Liver (tissue), 9 donors: ENCODE measurements around the gene ITGB7. TPM values are rescaled to one million over a fixed set of nuclear protein-coding genes. Genes with fewer than 3 reads are reported as not detected.

Experiments used
- DNase-seq: peaks from one replicate; pipeline ENCODE4 v3.0.0-alpha.2; 2017; ENCODE audit warnings: low spot score
- H3K27ac ChIP-seq, 2 donors: one replicate each; pipeline ENCODE4 v1.7.0; 2013; ENCODE audit warnings: inconsistent platforms in 2 of 2, low read length in 2 of 2, control low read depth in 1 of 2, low read depth in 1 of 2, mild to moderate bottlenecking in 1 of 2
- H3K27me3 ChIP-seq, 4 donors: one replicate each; pipeline versions ENCODE4 v1.6.1 to v1.7.0; 2013; ENCODE audit warnings: low read length in 3 of 4, inconsistent platforms in 1 of 4, mild to moderate bottlenecking in 1 of 4, moderate library complexity in 1 of 4; ENCODE audit not compliant: control insufficient read depth in 4 of 4, insufficient read depth in 4 of 4
- H3K36me3 ChIP-seq, 4 donors: one replicate each; pipeline versions ENCODE4 v1.6.1 to v1.7.0; 2013; ENCODE audit warnings: low read length in 3 of 4, mild to moderate bottlenecking in 3 of 4, low read depth in 1 of 4, moderate library complexity in 1 of 4; ENCODE audit not compliant: control insufficient read depth in 4 of 4, insufficient read depth in 3 of 4
- H3K4me1 ChIP-seq, 4 donors: one replicate each; pipeline versions ENCODE4 v1.6.1 to v1.7.0; 2013; ENCODE audit warnings: low read length in 3 of 4, mild to moderate bottlenecking in 3 of 4, moderate library complexity in 1 of 4; ENCODE audit not compliant: control insufficient read depth in 4 of 4, insufficient read depth in 4 of 4
- H3K4me3 ChIP-seq, 3 donors: one replicate each; pipeline versions ENCODE4 v1.6.1 to v1.7.0; 2013; ENCODE audit warnings: low read length in 3 of 3, control low read depth in 1 of 3, low read depth in 1 of 3, mild to moderate bottlenecking in 1 of 3
- H3K9ac ChIP-seq, 2 donors: one replicate each; pipeline ENCODE4 v1.7.0; 2013; ENCODE audit warnings: low read length in 2 of 2, mild to moderate bottlenecking in 2 of 2, moderate library complexity in 2 of 2, control low read depth in 1 of 2, low read depth in 1 of 2
- H3K9me3 ChIP-seq, 4 donors: one replicate each; pipeline versions ENCODE4 v1.6.1 to v1.7.0; 2013; ENCODE audit warnings: low read length in 3 of 4; ENCODE audit not compliant: control insufficient read depth in 4 of 4
- ATF3 ChIP-seq: IDR thresholded peaks from 2 replicates; pipeline ENCODE4 v1.6.1; 2016; ENCODE audit warnings: antibody characterized with exemption
- EGR1 ChIP-seq, 2 donors: IDR thresholded peaks; 2 replicates each; pipeline ENCODE4 v1.6.1; 2016 to 2018; ENCODE audit warnings: antibody characterized with exemption in 2 of 2, low read depth in 2 of 2
- FOXA1 ChIP-seq: IDR thresholded peaks from 2 replicates; pipeline ENCODE4 v1.6.1; 2016; ENCODE audit warnings: antibody characterized with exemption
- FOXA2 ChIP-seq: IDR thresholded peaks from 2 replicates; pipeline ENCODE4 v1.6.1; 2016; ENCODE audit warnings: antibody characterized with exemption
- GABPA ChIP-seq, 2 donors: IDR thresholded peaks in 1 of 2; conservative IDR thresholded peaks in 1 of 2; 2 replicates each; pipeline ENCODE4 v1.6.1; 2016; ENCODE audit warnings: antibody characterized with exemption in 2 of 2, mild to moderate bottlenecking in 1 of 2, moderate library complexity in 1 of 2
- HNF4A ChIP-seq, 2 donors: conservative IDR thresholded peaks; 2 replicates each; pipeline ENCODE4 v1.6.1; 2016; ENCODE audit warnings: antibody characterized with exemption in 2 of 2, mild to moderate bottlenecking in 2 of 2
- HNF4G ChIP-seq: IDR thresholded peaks from 2 replicates; pipeline ENCODE4 v1.6.1; 2016; ENCODE audit warnings: antibody characterized with exemption
- JUND ChIP-seq, 2 donors: IDR thresholded peaks; 2 replicates each; pipeline ENCODE4 v1.6.1; 2016; ENCODE audit warnings: antibody characterized with exemption in 2 of 2
- MAX ChIP-seq: IDR thresholded peaks from 2 replicates; pipeline ENCODE4 v1.6.1; 2016; ENCODE audit warnings: antibody characterized with exemption
- NR2F2 ChIP-seq: IDR thresholded peaks from 2 replicates; pipeline ENCODE4 v1.6.1; 2016; ENCODE audit warnings: antibody characterized with exemption
- RAD21 ChIP-seq, 2 donors: IDR thresholded peaks; 2 replicates each; pipeline ENCODE4 v1.6.1; 2016; ENCODE audit warnings: antibody characterized with exemption in 2 of 2, mild to moderate bottlenecking in 2 of 2
- REST ChIP-seq: IDR thresholded peaks from 2 replicates; pipeline ENCODE4 v1.6.1; 2016; ENCODE audit warnings: antibody characterized with exemption, mild to moderate bottlenecking
- RXRA ChIP-seq, 2 donors: IDR thresholded peaks; 2 replicates each; pipeline ENCODE4 v1.6.1; 2017 to 2018; ENCODE audit warnings: antibody characterized with exemption in 2 of 2, mild to moderate bottlenecking in 1 of 2
- SP1 ChIP-seq: IDR thresholded peaks from 2 replicates; pipeline ENCODE4 v1.6.1; 2018; ENCODE audit warnings: antibody characterized with exemption, mild to moderate bottlenecking
- TAF1 ChIP-seq: conservative IDR thresholded peaks from 2 replicates; pipeline ENCODE4 v1.6.1; 2016; ENCODE audit warnings: antibody characterized with exemption, mild to moderate bottlenecking
- YY1 ChIP-seq: IDR thresholded peaks from 2 replicates; pipeline ENCODE4 v1.6.1; 2016; ENCODE audit warnings: antibody characterized with exemption, mild to moderate bottlenecking
- WGBS: extraction: QIAGEN DNeasy Blood & Tissue Kit; methylation state at CpG from one replicate; pipeline ENCODE4 v1.1.7; 2013; 5-methylcytosine and 5-hydroxymethylcytosine counted together
- polyA plus RNA-seq, 2 donors: library from polyadenylated mRNA; stranded (reverse) in 1 of 2; unstranded in 1 of 2; fragments of 200-250 nt in 1 of 2; fragments of >200 nt in 1 of 2; fragmentation: Nextera tagmentation in 1 of 2; extraction: Ambion mirVana in 1 of 2; gene quantifications; one replicate each; pipeline versions ENCODE4 v1.2.1 to v1.2.3, GENCODE V29; 2013 to 2015
- total RNA-seq, 2 donors: library from RNA; depleted of rRNA; stranded (reverse); fragments of >200 nt; gene quantifications; one replicate each; pipeline ENCODE4 v1.2.3, GENCODE V29; 2014
- TF ChIP-seq, protein P1 (sequence below): IDR thresholded peaks from 2 replicates; pipeline ENCODE4 v1.6.1; 2016; ENCODE audit warnings: antibody characterized with exemption
- TF ChIP-seq, protein P2 (sequence below): fragments of 150-350 bp; IDR thresholded peaks from 2 replicates; pipeline ENCODE4 v1.5.1; 2017; ENCODE audit warnings: improper control_type of control experiment, low read depth, low read length; ENCODE audit not compliant: missing input control
- donor health status: healthy.
- donor health status: healthy.
- donor health status: healthy.
- donor health status: healthy.
- donor health status: healthy.

ITGB7 gene
- total and polyA plus RNA-seq, 4 donors, result 1.7 to 2.4 (median 2.1) TPM

GRCh38 chr12:53235164-53235563 lies 28.1 kb upstream of the ITGB7 start:
- no peak overlapping the region for H3K27ac ChIP-seq
- peaks cover 0 to 15% (median 0%) of the 10 kb centered on the region in 4 donors for H3K27me3 ChIP-seq
- H3K36me3 ChIP-seq, result no peaks in the 10 kb centered on the region
- H3K9ac ChIP-seq, result no peak overlapping the region
- no peak for DNase-seq
- TF ChIP-seq, protein P1, sequence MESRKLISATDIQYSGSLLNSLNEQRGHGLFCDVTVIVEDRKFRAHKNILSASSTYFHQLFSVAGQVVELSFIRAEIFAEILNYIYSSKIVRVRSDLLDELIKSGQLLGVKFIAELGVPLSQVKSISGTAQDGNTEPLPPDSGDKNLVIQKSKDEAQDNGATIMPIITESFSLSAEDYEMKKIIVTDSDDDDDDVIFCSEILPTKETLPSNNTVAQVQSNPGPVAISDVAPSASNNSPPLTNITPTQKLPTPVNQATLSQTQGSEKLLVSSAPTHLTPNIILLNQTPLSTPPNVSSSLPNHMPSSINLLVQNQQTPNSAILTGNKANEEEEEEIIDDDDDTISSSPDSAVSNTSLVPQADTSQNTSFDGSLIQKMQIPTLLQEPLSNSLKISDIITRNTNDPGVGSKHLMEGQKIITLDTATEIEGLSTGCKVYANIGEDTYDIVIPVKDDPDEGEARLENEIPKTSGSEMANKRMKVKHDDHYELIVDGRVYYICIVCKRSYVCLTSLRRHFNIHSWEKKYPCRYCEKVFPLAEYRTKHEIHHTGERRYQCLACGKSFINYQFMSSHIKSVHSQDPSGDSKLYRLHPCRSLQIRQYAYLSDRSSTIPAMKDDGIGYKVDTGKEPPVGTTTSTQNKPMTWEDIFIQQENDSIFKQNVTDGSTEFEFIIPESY, result no peak
- TF ChIP-seq RXRA (IDR thresholded peaks at IDR 0.05) (no peak), JUND (IDR thresholded peaks at IDR 0.05) (no peak), FOXA2 (no peak), YY1 (no peak)
- H3K4me3 ChIP-seq, result no peak overlapping the region
- 71% methylated on average over 3 of the region's 3 CpGs for WGBS
- H3K4me1 ChIP-seq, result peaks cover 0 to 4% (median 2%) of the 10 kb centered on the region in 4 donors
- no peaks in the 10 kb centered on the region for H3K9me3 ChIP-seq

- no peak overlapping the region for H3K4me3 ChIP-seq
- H3K36me3 ChIP-seq, result no peaks in the 10 kb centered on the region
- H3K4me1 ChIP-seq, result peaks cover 0 to 4% (median 2%) of the 10 kb centered on the region in 4 donors
- H3K9ac ChIP-seq, result no peak overlapping the region
- no peak overlapping the region for H3K27ac ChIP-seq
- 11% methylated on average over 12 of the region's 12 CpGs for WGBS
- DNase-seq, result no peak
- no peaks in the 10 kb centered on the region for H3K9me3 ChIP-seq
- peaks cover 0 to 15% (median 0%) of the 10 kb centered on the region in 4 donors for H3K27me3 ChIP-seq
- TF ChIP-seq FOXA1 (no peak), ATF3 (no peak), FOXA2 (no peak), HNF4G (no peak), SP1 (no peak), RXRA (IDR thresholded peaks at IDR 0.05) (no peak), JUND (IDR thresholded peaks at IDR 0.05) (no peak), RAD21 (IDR thresholded peaks at IDR 0.05) (no peak), EGR1 (IDR thresholded peaks at IDR 0.05; ENCODE audit: low read depth in 2 of 2) (no peak), TAF1 (no peak), MAX (no peak), HNF4A (conservative IDR thresholded peaks at IDR 0.05) (no peak), YY1 (no peak), NR2F2 (no peak), GABPA (IDR thresholded peaks at IDR 0.05 in 1 of 2, conservative IDR thresholded peaks at IDR 0.05 in 1 of 2) (no peak), REST (no peak)
- TF ChIP-seq, protein P1, result no peak
- TF ChIP-seq, protein P2, sequence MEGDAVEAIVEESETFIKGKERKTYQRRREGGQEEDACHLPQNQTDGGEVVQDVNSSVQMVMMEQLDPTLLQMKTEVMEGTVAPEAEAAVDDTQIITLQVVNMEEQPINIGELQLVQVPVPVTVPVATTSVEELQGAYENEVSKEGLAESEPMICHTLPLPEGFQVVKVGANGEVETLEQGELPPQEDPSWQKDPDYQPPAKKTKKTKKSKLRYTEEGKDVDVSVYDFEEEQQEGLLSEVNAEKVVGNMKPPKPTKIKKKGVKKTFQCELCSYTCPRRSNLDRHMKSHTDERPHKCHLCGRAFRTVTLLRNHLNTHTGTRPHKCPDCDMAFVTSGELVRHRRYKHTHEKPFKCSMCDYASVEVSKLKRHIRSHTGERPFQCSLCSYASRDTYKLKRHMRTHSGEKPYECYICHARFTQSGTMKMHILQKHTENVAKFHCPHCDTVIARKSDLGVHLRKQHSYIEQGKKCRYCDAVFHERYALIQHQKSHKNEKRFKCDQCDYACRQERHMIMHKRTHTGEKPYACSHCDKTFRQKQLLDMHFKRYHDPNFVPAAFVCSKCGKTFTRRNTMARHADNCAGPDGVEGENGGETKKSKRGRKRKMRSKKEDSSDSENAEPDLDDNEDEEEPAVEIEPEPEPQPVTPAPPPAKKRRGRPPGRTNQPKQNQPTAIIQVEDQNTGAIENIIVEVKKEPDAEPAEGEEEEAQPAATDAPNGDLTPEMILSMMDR, result no peak
Observed at GRCh38 chr12:53234271-53234914, 27.3 kb upstream of the ITGB7 start.
